Measurements from ENCODE around the gene INTS1.

INTS1 gene

GRCh38 chr7:1523208-1523607 is 19.0 kb upstream of the INTS1 start:
- no peak for TF ChIP-seq TAF1 (IDR thresholded peaks at IDR 0.05; ENCODE audit: low read depth)
- no peak for TF ChIP-seq REST (IDR thresholded peaks at IDR 0.05; ENCODE audit: low read depth)
- TF ChIP-seq, protein P1, sequence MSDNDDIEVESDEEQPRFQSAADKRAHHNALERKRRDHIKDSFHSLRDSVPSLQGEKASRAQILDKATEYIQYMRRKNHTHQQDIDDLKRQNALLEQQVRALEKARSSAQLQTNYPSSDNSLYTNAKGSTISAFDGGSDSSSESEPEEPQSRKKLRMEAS (IDR thresholded peaks at IDR 0.05), result no peak
- TF ChIP-seq CEBPB (IDR thresholded peaks at IDR 0.05), result no peak
- TF ChIP-seq, protein P2, sequence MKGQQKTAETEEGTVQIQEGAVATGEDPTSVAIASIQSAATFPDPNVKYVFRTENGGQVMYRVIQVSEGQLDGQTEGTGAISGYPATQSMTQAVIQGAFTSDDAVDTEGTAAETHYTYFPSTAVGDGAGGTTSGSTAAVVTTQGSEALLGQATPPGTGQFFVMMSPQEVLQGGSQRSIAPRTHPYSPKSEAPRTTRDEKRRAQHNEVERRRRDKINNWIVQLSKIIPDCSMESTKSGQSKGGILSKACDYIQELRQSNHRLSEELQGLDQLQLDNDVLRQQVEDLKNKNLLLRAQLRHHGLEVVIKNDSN (IDR thresholded peaks at IDR 0.05), result no peak

DNA sequence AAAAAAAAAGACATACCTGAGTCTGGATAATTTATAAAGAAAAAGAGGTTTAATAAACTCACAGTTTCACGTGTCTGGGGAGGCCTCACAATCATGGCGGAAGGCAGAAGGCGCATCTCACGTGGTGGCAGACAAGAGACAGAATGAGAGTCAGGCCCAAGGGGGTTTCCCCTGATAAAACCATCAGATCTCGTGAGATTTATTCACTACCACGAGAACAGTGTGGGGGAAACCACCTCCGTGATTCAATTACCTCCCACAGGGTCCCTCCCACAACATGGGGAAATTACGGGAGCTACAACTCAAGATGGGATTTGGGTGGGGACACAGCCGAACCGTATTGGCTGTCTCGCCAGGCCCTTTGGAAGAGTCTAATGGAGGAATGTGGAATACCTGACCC is 17.3 kb upstream of the INTS1 start:
- no peak for TF ChIP-seq FOXM1 (IDR thresholded peaks at IDR 0.05; ENCODE audit: borderline replicate concordance, low read depth)
- TF ChIP-seq RAD21 (IDR thresholded peaks at IDR 0.05; ENCODE audit: low read depth), result no peak
- no peak for TF ChIP-seq EGR1 (IDR thresholded peaks at IDR 0.05)
- no peak for TF ChIP-seq EP300 (IDR thresholded peaks at IDR 0.05; ENCODE audit: borderline replicate concordance)
- TF ChIP-seq REST (IDR thresholded peaks at IDR 0.05; ENCODE audit: low read depth), result no peak
- TF ChIP-seq TCF12 (IDR thresholded peaks at IDR 0.05; ENCODE audit: low read depth), result no peak
- TF ChIP-seq, protein P1 (IDR thresholded peaks at IDR 0.05), result no peak
- no peak for TF ChIP-seq CREB1 (IDR thresholded peaks at IDR 0.05; ENCODE audit: low read depth)
- TF ChIP-seq CEBPB (IDR thresholded peaks at IDR 0.05), result no peak
- TF ChIP-seq YY1 (IDR thresholded peaks at IDR 0.05; ENCODE audit: low read depth), result no peak
- no peak for TF ChIP-seq TEAD4 (IDR thresholded peaks at IDR 0.05)
- no peak for TF ChIP-seq ZBTB7A (IDR thresholded peaks at IDR 0.05; ENCODE audit: low read depth)
- TF ChIP-seq, protein P2 (IDR thresholded peaks at IDR 0.05), result no peak
- TF ChIP-seq NFIC (IDR thresholded peaks at IDR 0.05), result no peak
- no peak for TF ChIP-seq TAF1 (IDR thresholded peaks at IDR 0.05; ENCODE audit: low read depth)

DNA sequence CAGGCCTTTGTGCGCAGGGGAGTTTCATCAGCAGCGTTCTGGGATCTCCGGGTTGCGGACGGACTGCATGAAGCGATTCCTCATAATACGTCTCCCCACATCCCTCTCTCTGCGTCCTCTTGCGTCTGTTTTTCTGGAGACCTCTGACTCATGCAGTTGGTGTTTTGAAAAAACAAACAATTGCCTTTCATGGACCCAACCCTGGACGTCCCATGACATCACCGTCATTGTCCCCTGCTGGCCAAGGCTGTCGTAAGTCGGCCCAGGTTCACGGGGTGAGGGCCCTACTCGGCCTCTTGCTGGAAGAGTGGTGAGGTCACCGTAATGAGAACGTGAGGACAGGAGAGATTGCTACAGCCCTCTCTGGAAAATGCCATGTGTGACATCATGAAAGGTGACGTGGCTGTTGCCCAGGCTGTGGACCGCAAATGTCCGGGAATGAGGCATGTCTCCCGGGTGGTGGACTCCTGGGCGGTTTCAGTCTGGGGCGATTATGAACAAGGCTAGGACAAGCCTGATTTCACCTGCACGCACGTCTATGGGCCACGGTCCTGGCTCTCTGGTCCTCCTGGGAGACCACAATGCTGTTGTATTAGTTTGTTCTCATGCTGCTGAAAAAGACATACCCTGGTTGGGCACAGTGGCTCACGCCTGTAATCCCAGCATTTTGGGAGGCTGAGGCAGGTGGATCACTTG is 16.5 kb upstream of the INTS1 start:
- peak; percentile 67 for TF ChIP-seq TCF12 (IDR thresholded peaks at IDR 0.05; ENCODE audit: low read depth)
- TF ChIP-seq ZBTB7A (IDR thresholded peaks at IDR 0.05; ENCODE audit: low read depth), result no peak
- no peak for TF ChIP-seq FOXM1 (IDR thresholded peaks at IDR 0.05; ENCODE audit: borderline replicate concordance, low read depth)
- peak; percentile 61 for TF ChIP-seq CREB1 (IDR thresholded peaks at IDR 0.05; ENCODE audit: low read depth)
- peak; percentile 48; the same call in 1 of the 2 replicates for TF ChIP-seq TEAD4 (IDR thresholded peaks at IDR 0.05)
- TF ChIP-seq, protein P2 (IDR thresholded peaks at IDR 0.05), result 0 out of 2 replicates have a peak, but pooled peaks have one; percentile 29
- no peak for TF ChIP-seq EGR1 (IDR thresholded peaks at IDR 0.05)
- TF ChIP-seq RAD21 (IDR thresholded peaks at IDR 0.05; ENCODE audit: low read depth), result no peak
- 0 out of 2 replicates have a peak, but pooled peaks have one; percentile 18 for TF ChIP-seq NFIC (IDR thresholded peaks at IDR 0.05)
- TF ChIP-seq REST (IDR thresholded peaks at IDR 0.05; ENCODE audit: low read depth), result no peak
- peak; percentile 49; the same call in 1 of the 2 replicates for TF ChIP-seq CEBPB (IDR thresholded peaks at IDR 0.05)
- TF ChIP-seq YY1 (IDR thresholded peaks at IDR 0.05; ENCODE audit: low read depth), result no peak
- peak; percentile 67; the same call in 1 of the 2 replicates for TF ChIP-seq EP300 (IDR thresholded peaks at IDR 0.05; ENCODE audit: borderline replicate concordance)
- TF ChIP-seq, protein P1 (IDR thresholded peaks at IDR 0.05), result peak; percentile 33; the same call in 1 of the 2 replicates
- TF ChIP-seq TAF1 (IDR thresholded peaks at IDR 0.05; ENCODE audit: low read depth), result no peak
